Measurements from ENCODE around the gene FAM107B. TPM values are rescaled to one million over a fixed set of nuclear protein-coding genes. Genes with fewer than 3 reads are reported as not detected.

FAM107B gene
- total and polyA plus RNA-seq, 2 of the 4 experiments (the other 2 are of a cell fraction): 26.4 to 27.1 TPM

DNA sequence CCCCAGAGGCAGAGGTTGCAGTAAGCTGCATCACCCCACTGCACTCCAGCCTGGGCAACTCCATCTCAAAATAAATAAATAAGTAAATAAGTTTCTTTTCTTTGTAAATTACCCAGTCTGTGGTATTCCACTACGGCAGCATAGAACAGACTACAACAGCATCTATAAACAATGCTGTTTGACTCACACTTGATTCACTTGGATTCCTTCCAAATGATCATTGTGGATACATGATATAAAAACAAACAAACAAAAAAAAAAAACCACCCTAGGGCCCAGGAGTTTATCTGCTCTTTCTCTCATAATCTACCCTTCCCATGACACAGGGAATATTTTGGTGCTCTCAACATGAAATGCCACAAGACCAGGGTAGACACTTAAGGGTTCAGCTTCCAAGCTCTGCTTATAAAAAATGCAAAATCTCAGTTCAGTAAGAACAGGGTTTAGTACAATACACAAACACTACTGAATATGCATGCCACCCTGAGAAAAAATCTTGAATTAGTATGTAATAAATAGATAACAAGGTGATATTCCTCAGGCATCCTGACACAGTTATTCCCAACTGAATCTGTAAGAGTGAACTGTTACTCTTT is 200.9 kb downstream of the FAM107B start:
- DNase-seq (peak; percentile 82), ATAC-seq (ENCODE audit: low read depth) (peak; percentile 13; the same call in 1 of the 2 replicates)
- ChIA-PET POLR2A (ENCODE audit: unreplicated experiment) (interaction anchor here (0.5 to 0.7 kb wide), 2 partner anchors 145 to 243 kb away, joined by 3 to 6 read pairs; no protein-coding TSS in a partner anchor), CTCF (interaction anchor here (0.6 to 1.4 kb wide), 2 partner anchors 15 to 82 kb away, joined by 3 to 5 read pairs; no protein-coding TSS in a partner anchor)
- Histone ChIP-seq H3K27ac (ENCODE audit: insufficient read depth, low read length) (no peak overlapping the region), H2AFZ (replicated peaks; ENCODE audit: low read length, poor library complexity) (no peak overlapping the region), H4K5ac (ENCODE audit: low read depth, low read length) (no peak overlapping the region), H3K56ac (ENCODE audit: extremely low read depth, insufficient read depth, low read length) (no peak overlapping the region), H2BK120ac (ENCODE audit: low read depth, low read length) (no peak overlapping the region), H3K27me3 (ENCODE audit: control insufficient read depth, insufficient read depth, low read length) (no peaks in the 10 kb centered on the region), H3K23ac (ENCODE audit: low read depth, low read length) (no peak overlapping the region), H2AK5ac (ENCODE audit: low read depth, low read length) (no peak overlapping the region), H3K9me1 (ENCODE audit: insufficient read depth, low read length) (peaks cover 39% of the 10 kb centered on the region), H3K4me2 (ENCODE audit: low read depth, low read length) (no peak overlapping the region; the same call in 1 of the 2 replicates), H4K8ac (ENCODE audit: low read depth in 2 of 2, low read length in 2 of 2) (no peak overlapping the region), H4K20me1 (ENCODE audit: insufficient read depth, low read length) (peaks cover 65% of the 10 kb centered on the region), H3K9me3 (ENCODE audit: control insufficient read depth, insufficient read depth, low read length) (no peaks in the 10 kb centered on the region), H3K79me1 (ENCODE audit: low read depth in 1 of 2, low read length in 2 of 2) (peaks cover 32 to 88% of the 10 kb centered on the region in 2 experiments), H3K18ac (ENCODE audit: low read depth, low read length) (peak overlapping the region; percentile 16; the same call in 1 of the 2 replicates), H3K4me1 (ENCODE audit: control insufficient read depth, insufficient read depth, low read length) (peaks cover 26% of the 10 kb centered on the region), H3K14ac (replicated peaks; ENCODE audit: low read depth, low read length) (no peak overlapping the region), H2BK15ac (ENCODE audit: low read depth, low read length) (no peak overlapping the region), H2BK20ac (ENCODE audit: low read depth, low read length) (no peak overlapping the region), H4K91ac (ENCODE audit: insufficient read depth, low read depth, low read length) (no peak overlapping the region), H3K9ac (ENCODE audit: low read depth, low read length) (no peak overlapping the region), H2AK9ac (replicated peaks; ENCODE audit: low read depth, low read length, poor library complexity) (no peak overlapping the region), H2BK5ac (ENCODE audit: low read depth, low read length, poor library complexity, severe bottlenecking) (peak overlapping the region; percentile 43), H3K4ac (ENCODE audit: low read depth, low read length) (no peak overlapping the region), H3K36me3 (ENCODE audit: control insufficient read depth, insufficient read depth, low read length) (peaks cover 9% of the 10 kb centered on the region; the same call in 1 of the 2 replicates), H3K4me3 (ENCODE audit: insufficient read depth, low read depth, low read length) (no peak overlapping the region)
- TF ChIP-seq, protein P1, sequence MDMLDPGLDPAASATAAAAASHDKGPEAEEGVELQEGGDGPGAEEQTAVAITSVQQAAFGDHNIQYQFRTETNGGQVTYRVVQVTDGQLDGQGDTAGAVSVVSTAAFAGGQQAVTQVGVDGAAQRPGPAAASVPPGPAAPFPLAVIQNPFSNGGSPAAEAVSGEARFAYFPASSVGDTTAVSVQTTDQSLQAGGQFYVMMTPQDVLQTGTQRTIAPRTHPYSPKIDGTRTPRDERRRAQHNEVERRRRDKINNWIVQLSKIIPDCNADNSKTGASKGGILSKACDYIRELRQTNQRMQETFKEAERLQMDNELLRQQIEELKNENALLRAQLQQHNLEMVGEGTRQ (IDR thresholded peaks at IDR 0.05; ENCODE audit: low read depth, low read length): no peak
- TF ChIP-seq FOS (IDR thresholded peaks at IDR 0.05; ENCODE audit: low read depth, low read length): peak; percentile 55; the same call in 1 of the 2 replicates
- in situ Hi-C loops (cut with MboI; ENCODE audit: low sequenced_read_pairs) (no loop called here), dilution Hi-C loops (cut with HindIII; ENCODE audit: low sequenced_read_pairs, unreplicated experiment) (no loop called here), intact Hi-C loops (cut with micrococcal nuclease) (no loop called here)
- no TSS peak for BruUV-seq (replicated peaks)
- no CpG with 5 or more reads among the region's 1 CpG for WGBS, 2 experiments (ENCODE audit: extremely low coverage in 2 of 2, insufficient read length in 1 of 2)

Measured in IMR-90 (cell line).